SIG-M5 treated with dmso at 0.1 percent for 504 hours (cell line): ENCODE measurements around the gene SASH1.
"Not testable (repeated sequence)": the region's sequence is repeated elsewhere in the genome, so short reads cannot be mapped to it uniquely, and the experiment has no call there.

ENCODE experiments used
- DNase-seq: peaks from one replicate; lab custom pipeline; 2025; ENCODE audit not compliant: unreplicated experiment; lab: John Stamatoyannopoulos, UW

The SASH1 gene

GRCh38 chr6:148328876-148329555 lies 13.6 kb upstream of the SASH1 start:
- no peak for DNase-seq

- no peak for DNase-seq
These were observed 12.8 kb upstream of the SASH1 start for GRCh38 chr6:148329596-148330381.

- DNase-seq, result no peak
These were observed 10.6 kb upstream of the SASH1 start for GRCh38 chr6:148332088-148332487.

GRCh38 chr6:148336901-148337300 lies 5.7 kb upstream of the SASH1 start:
- no peak for DNase-seq

GRCh38 chr6:148339766-148340165 lies 2.9 kb upstream of the SASH1 start:
- DNase-seq, result no peak

GRCh38 chr6:148340586-148341297 lies 1.9 kb upstream of the SASH1 start:
- no peak for DNase-seq

- no peak for DNase-seq
These were observed 613 bp upstream of the SASH1 start for GRCh38 chr6:148342100-148342349.

- no peak for DNase-seq
These were observed 577 bp downstream of the SASH1 start for GRCh38 chr6:148343047-148343782.

GRCh38 chr6:148345176-148345575 lies 2.5 kb downstream of the SASH1 start:
- no peak for DNase-seq

GRCh38 chr6:148345578-148345977 lies 2.9 kb downstream of the SASH1 start:
- DNase-seq, result no peak

- DNase-seq, result no peak
These were observed 4.2 kb downstream of the SASH1 start for GRCh38 chr6:148346681-148347440.

- no peak for DNase-seq
These were observed 4.9 kb downstream of the SASH1 start for GRCh38 chr6:148347441-148348054.

- no peak for DNase-seq
These were observed 5.7 kb downstream of the SASH1 start for GRCh38 chr6:148348335-148348734.

GRCh38 chr6:148348778-148349177 lies 6.1 kb downstream of the SASH1 start:
- no peak for DNase-seq

GRCh38 chr6:148349466-148349865 lies 6.8 kb downstream of the SASH1 start:
- DNase-seq, result no peak

- peak; percentile 66 for DNase-seq
These were observed 8.7 kb downstream of the SASH1 start for GRCh38 chr6:148351309-148351708.

GRCh38 chr6:148352421-148352820 lies 9.8 kb downstream of the SASH1 start:
- not testable (repeated sequence) for DNase-seq

GRCh38 chr6:148358196-148358785 lies 15.7 kb downstream of the SASH1 start:
- peak; percentile 82 for DNase-seq

GRCh38 chr6:148359228-148359627 lies 16.6 kb downstream of the SASH1 start:
- DNase-seq, result peak; percentile 43
